Medulla oblongata (tissue), 1 donor: ENCODE measurements around the gene GPN3.
"Not testable (repeated sequence)": the region's sequence is repeated elsewhere in the genome, so short reads cannot be mapped to it uniquely, and the experiment has no call there.

Experiments
- DNase-seq: peaks from one replicate; pipeline ENCODE4 v3.0.0-alpha.2; 2015; ENCODE audit errors: extremely low spot score

Gene GPN3

GRCh38 chr12:110444455-110444854 lies 23.6 kb downstream of the GPN3 start:
- DNase-seq: no peak

GRCh38 chr12:110436231-110436630 lies 31.8 kb downstream of the GPN3 start:
- no peak for DNase-seq

GRCh38 chr12:110431957-110432587 lies 36.0 kb downstream of the GPN3 start:
- DNase-seq: no peak

GRCh38 chr12:110429676-110430075 lies 38.4 kb downstream of the GPN3 start:
- not testable (repeated sequence) for DNase-seq

GRCh38 chr12:110426406-110426805 lies 41.7 kb downstream of the GPN3 start:
- no peak for DNase-seq

- DNase-seq: no peak
Measured at GRCh38 chr12:110424237-110424636, 43.8 kb downstream of the GPN3 start.

GRCh38 chr12:110421701-110422100 lies 46.4 kb downstream of the GPN3 start:
- DNase-seq: no peak

GRCh38 chr12:110421159-110421661 lies 46.8 kb downstream of the GPN3 start:
- no peak for DNase-seq

GRCh38 chr12:110420644-110421043 lies 47.4 kb downstream of the GPN3 start:
- DNase-seq: not testable (repeated sequence)

- DNase-seq: not testable (repeated sequence)
Measured at GRCh38 chr12:110417113-110417512, 50.9 kb downstream of the GPN3 start.

GRCh38 chr12:110410086-110410485 lies 58.0 kb downstream of the GPN3 start:
- not testable (repeated sequence) for DNase-seq

GRCh38 chr12:110405126-110405662 lies 62.9 kb downstream of the GPN3 start:
- DNase-seq: not testable (repeated sequence)

- peak; percentile 71 for DNase-seq
Measured at GRCh38 chr12:110403976-110404682, 63.9 kb downstream of the GPN3 start.

GRCh38 chr12:110403146-110403975 lies 64.7 kb downstream of the GPN3 start, which contains the start of gene ANAPC7:
TSS of gene ANAPC7 (minus strand) at chr12:110403708. CDS start at chr12:110403627, 81 bp downstream.
- DNase-seq: peak; percentile 91
